Peyer's patch (tissue), 4 donors: ENCODE data around the gene TNRC6A. TPM values are rescaled to one million over a fixed set of nuclear protein-coding genes. Genes with fewer than 3 reads are reported as not detected.

Experiments used
- DNase-seq, 3 donors: peaks; one replicate each; pipeline ENCODE4 v3.0.0-alpha.2; 2017 to 2019
- H3K27ac ChIP-seq, 4 donors: fragments of 200-600 bp; sonication (generic); one replicate each; pipeline ENCODE4 v1.5.1; 2016 to 2019
- H3K27me3 ChIP-seq, 2 donors: fragments of 200-600 bp; sonication (generic); one replicate each; pipeline ENCODE4 v1.5.1; 2019
- H3K36me3 ChIP-seq, 3 donors: fragments of 200-600 bp; sonication (generic); one replicate each; pipeline ENCODE4 v1.5.1; 2016 to 2019
- H3K4me1 ChIP-seq, 4 donors: fragments of 200-600 bp; sonication (generic); one replicate each; pipeline ENCODE4 v1.5.1; 2016 to 2019
- H3K4me3 ChIP-seq, 4 donors: fragments of 200-600 bp; sonication (generic); 1 replicate in 3 of 4; 2 replicates in 1 of 4; pipeline ENCODE4 v1.5.1; 2016 to 2019; ENCODE audit warnings: mild to moderate bottlenecking in 1 of 4
- H3K9me3 ChIP-seq, 4 donors: fragments of 200-600 bp; sonication (generic); one replicate each; pipeline ENCODE4 v1.5.1; 2016 to 2019; ENCODE audit warnings: mild to moderate bottlenecking in 1 of 4
- CTCF ChIP-seq, 6 experiments: fragments of 450-650 bp in 4 of 6; fragments of 200-600 bp in 2 of 6; sonication (generic) in 1 of 6; IDR thresholded peaks; one replicate each; pipeline ENCODE4 v1.5.1; 2017 to 2019; ENCODE audit warnings: antibody characterized with exemption in 6 of 6, mild to moderate bottlenecking in 3 of 6, moderate library complexity in 1 of 6
- total RNA-seq, 4 donors: library from RNA; depleted of rRNA; stranded (reverse); fragments of >200 nt; gene quantifications; one replicate each; pipeline ENCODE4 v1.1.0, GENCODE V29; 2016

TNRC6A gene
- total RNA-seq, 4 donors from 2014 or later = 47.3 to 316 (median 85.5) TPM

- DNase-seq = no peak
- Histone ChIP-seq H3K4me1 (peaks cover 0 to 13% (median 0%) of the 10 kb centered on the region in 4 donors), H3K36me3 (peaks cover 0 to 17% (median 0%) of the 10 kb centered on the region in 3 donors), H3K4me3 (no peak overlapping the region), H3K9me3 (no peaks in the 10 kb centered on the region), H3K27me3 (no peaks in the 10 kb centered on the region), H3K27ac (peak overlapping the region in 2 of 4 donors; percentile 45 to 59)
- no peak for TF ChIP-seq CTCF (IDR thresholded peaks at IDR 0.05)
These were observed 146.0 kb downstream of the TNRC6A start for GRCh38 chr16:24875466-24875865.

Other genes with a start within 250 kb of the TNRC6A start
- gene RBBP6, start 190.1 kb upstream of the TNRC6A start, total RNA-seq = 10 to 100 TPM; 36.4 to 67.9 (median 54.7) TPM
- 100 to 1,000 TPM in 2 of 4 donors, 10 to 100 TPM in 1, 1 to 10 TPM in 1; 1.7 to 138 (median 88.6) TPM for gene SLC5A11, start 116.3 kb downstream of the TNRC6A start, total RNA-seq